ENCODE results near the gene CD101.

Gene CD101

GRCh38 chr1:117017062-117017461 is 15.5 kb downstream of the CD101 start:
- no peak for DNase-seq (ENCODE audit: low spot score)

GRCh38 chr1:117017648-117018047 is 16.1 kb downstream of the CD101 start:
- no peak for DNase-seq (ENCODE audit: low spot score)

- no peak for DNase-seq (ENCODE audit: low spot score)
Measured at GRCh38 chr1:117020526-117021156, 19.1 kb downstream of the CD101 start.

- no peak for DNase-seq (ENCODE audit: low spot score)
Measured at GRCh38 chr1:117022114-117022513, 20.6 kb downstream of the CD101 start.

- no peak for DNase-seq (ENCODE audit: low spot score)
Measured at GRCh38 chr1:117025568-117025967, 24.0 kb downstream of the CD101 start.

- no peak for DNase-seq (ENCODE audit: low spot score)
Measured at GRCh38 chr1:117026361-117026760, 24.8 kb downstream of the CD101 start.

- DNase-seq (ENCODE audit: low spot score), result no peak
Measured at GRCh38 chr1:117029685-117030084, 28.1 kb downstream of the CD101 start.

GRCh38 chr1:117030271-117030877 is 28.8 kb downstream of the CD101 start:
- DNase-seq (ENCODE audit: low spot score), result no peak

- no peak for DNase-seq (ENCODE audit: low spot score)
Measured at GRCh38 chr1:117032266-117032665, 30.7 kb downstream of the CD101 start.

GRCh38 chr1:117032681-117033539 is 31.4 kb downstream of the CD101 start:
- DNase-seq (ENCODE audit: low spot score), result no peak

GRCh38 chr1:117033772-117034171 is 32.2 kb downstream of the CD101 start:
- DNase-seq (ENCODE audit: low spot score), result no peak

GRCh38 chr1:117034791-117035290 is 33.3 kb downstream of the CD101 start:
- DNase-seq (ENCODE audit: low spot score), result no peak

- DNase-seq (ENCODE audit: low spot score), result no peak
Measured at GRCh38 chr1:117036018-117036461, 34.5 kb downstream of the CD101 start.

- DNase-seq (ENCODE audit: low spot score), result no peak
Measured at GRCh38 chr1:117037802-117038201, 36.2 kb downstream of the CD101 start.

- DNase-seq (ENCODE audit: low spot score), result no peak
Measured at GRCh38 chr1:117038236-117038635, 36.7 kb downstream of the CD101 start.

- DNase-seq (ENCODE audit: low spot score), result no peak
Measured at GRCh38 chr1:117044217-117044616, 42.7 kb downstream of the CD101 start.

- no peak for DNase-seq (ENCODE audit: low spot score)
Measured at GRCh38 chr1:117045644-117046043, 44.1 kb downstream of the CD101 start.

- no peak for DNase-seq (ENCODE audit: low spot score)
Measured at GRCh38 chr1:117046781-117047180, 45.2 kb downstream of the CD101 start.

- no peak for DNase-seq (ENCODE audit: low spot score)
Measured at GRCh38 chr1:117047271-117047670, 45.7 kb downstream of the CD101 start.

GRCh38 chr1:117049857-117050256 is 48.3 kb downstream of the CD101 start:
- no peak for DNase-seq (ENCODE audit: low spot score)

GRCh38 chr1:117051224-117052064 is 49.9 kb downstream of the CD101 start:
- peak; percentile 30 for DNase-seq (ENCODE audit: low spot score)

- no peak for DNase-seq (ENCODE audit: low spot score)
Measured at GRCh38 chr1:117054068-117054467, 52.5 kb downstream of the CD101 start.

All from CD4-positive, alpha-beta T cell treated with Interleukin-6 at 100 ng/mL for 8 hours (primary cell).